H1 (cell line): Measurements from ENCODE around the gene ZNF407. TPM values are rescaled to one million over a fixed set of nuclear protein-coding genes. Genes with fewer than 3 reads are reported as not detected.
A peak's percentile ranks its signal among the peaks of the same experiment; 100 is the strongest.

Experiments used
- CTCF ChIA-PET: fragments of 300-600 bp; sonication (Branson Sonifier 250); formaldehyde crosslinking; loops from one replicate; lab custom pipeline; 2021; ENCODE audit not compliant: partially characterized antibody; lab: Charles Lee
- POLR2A ChIA-PET: fragments of 300-600 bp; sonication (Branson Sonifier 250); formaldehyde crosslinking; loops from one replicate; lab custom pipeline; 2021; ENCODE audit warnings: inconsistent platforms; ENCODE audit not compliant: partially characterized antibody; lab: Charles Lee
- DNase-seq, 2 experiments: peaks; one replicate each; pipeline versions ENCODE4 v3.0.0 to v3.0.0-alpha.2; 2010 to 2022; ENCODE audit warnings: low spot score in 2 of 2, low read depth in 1 of 2, mixed read lengths in 1 of 2
- FAIRE-seq: peaks from 2 replicates; lab custom pipeline; 2011; peaks lifted over from hg19 to GRCh38; lab: Jason Lieb, UNC
- H2AFZ ChIP-seq: 2 replicates; pipeline ENCODE4 v1.8.1; 2012; ENCODE audit warnings: low read length, inconsistent platforms
- H2AK5ac ChIP-seq: 2 replicates; pipeline ENCODE4 v1.6.1; 2013; ENCODE audit warnings: low read depth, low read length
- H2BK120ac ChIP-seq: replicated peaks from 2 replicates; pipeline ENCODE3; 2013; ENCODE audit warnings: low read depth, low read length, inconsistent platforms
- H2BK12ac ChIP-seq: 2 replicates; pipeline ENCODE4 v1.6.1; 2013; ENCODE audit warnings: low read depth, low read length
- H2BK15ac ChIP-seq: 2 replicates; pipeline ENCODE4 v1.6.1; 2013; ENCODE audit warnings: low read length
- H2BK20ac ChIP-seq: 2 replicates; pipeline ENCODE4 v1.6.1; 2013; ENCODE audit warnings: low read length
- H2BK5ac ChIP-seq: 2 replicates; pipeline ENCODE4 v1.6.1; 2013; ENCODE audit warnings: low read depth, low read length
- H3K14ac ChIP-seq: 2 replicates; pipeline ENCODE4 v1.6.1; 2013; ENCODE audit warnings: inconsistent platforms; ENCODE audit not compliant: insufficient read length
- H3K18ac ChIP-seq: 2 replicates; pipeline ENCODE4 v1.6.1; 2013; ENCODE audit warnings: low read length; ENCODE audit errors: extremely low read depth
- H3K23ac ChIP-seq: 2 replicates; pipeline ENCODE4 v1.6.1; 2013; ENCODE audit warnings: inconsistent platforms; ENCODE audit not compliant: insufficient read length
- H3K23me2 ChIP-seq: 2 replicates; pipeline ENCODE4 v1.6.1; 2013; ENCODE audit warnings: low read depth, low read length
- H3K27ac ChIP-seq: 2 replicates; pipeline ENCODE4 v1.6.1; 2011; ENCODE audit warnings: low read depth, low read length, inconsistent platforms
- H3K27me3 ChIP-seq, 4 experiments: replicated peaks in 1 of 4; 1 replicate in 1 of 4; 2 replicates in 3 of 4; pipeline versions ENCODE4 v1.6.1 to v1.8.1; 2011 to 2013; ENCODE audit warnings: low read length in 3 of 4, mild to moderate bottlenecking in 3 of 4, inconsistent platforms in 2 of 4, mixed read lengths in 2 of 4, moderate library complexity in 1 of 4; ENCODE audit not compliant: control insufficient read depth in 3 of 4, insufficient read depth in 3 of 4; ENCODE audit errors: extremely low read depth in 1 of 4
- H3K36me3 ChIP-seq, 4 experiments: 2 replicates each; pipeline versions ENCODE4 v1.6.1 to v1.8.1; 2011 to 2013; ENCODE audit warnings: mild to moderate bottlenecking in 4 of 4, low read length in 3 of 4, moderate library complexity in 2 of 4, control low read depth in 1 of 4, inconsistent platforms in 1 of 4; ENCODE audit not compliant: insufficient read depth in 4 of 4, control insufficient read depth in 2 of 4
- H3K4ac ChIP-seq: replicated peaks from 2 replicates; pipeline ENCODE3; 2013; ENCODE audit warnings: low read length, low read depth, mixed read lengths, inconsistent platforms; ENCODE audit not compliant: insufficient read length
- H3K4me1 ChIP-seq, 4 experiments: replicated peaks in 1 of 4; 1 replicate in 1 of 4; 2 replicates in 3 of 4; pipeline versions ENCODE4 v1.6.1 to v1.8.1; 2011 to 2013; ENCODE audit warnings: low read length in 3 of 4, inconsistent platforms in 2 of 4, mixed read lengths in 1 of 4; ENCODE audit not compliant: insufficient read depth in 4 of 4, control insufficient read depth in 3 of 4
- H3K4me2 ChIP-seq, 2 experiments: 2 replicates each; pipeline versions ENCODE4 v1.6.1 to v1.8.1; 2011 to 2013; ENCODE audit warnings: low read depth in 2 of 2, low read length in 2 of 2, control low read depth in 1 of 2, inconsistent platforms in 1 of 2, mild to moderate bottlenecking in 1 of 2; ENCODE audit not compliant: insufficient read depth in 1 of 2
- H3K4me3 ChIP-seq, 4 experiments: fragments of 200-600, 300-600 bp in 1 of 4; sonication (generic), shearing (Covaris generic), sonication (Bioruptor Twin) in 1 of 4; 2 replicates each; pipeline versions ENCODE4 v1.5.1 to v1.8.1; 2011 to 2016; ENCODE audit warnings: low read length in 4 of 4, low read depth in 3 of 4, control low read depth in 2 of 4, inconsistent platforms in 2 of 4, mild to moderate bottlenecking in 2 of 4, mixed read lengths in 1 of 4, moderate library complexity in 1 of 4; ENCODE audit not compliant: insufficient read depth in 2 of 4; ENCODE audit errors: extremely low read depth in 1 of 4
- H3K56ac ChIP-seq: replicated peaks from 2 replicates; pipeline ENCODE3; 2013; ENCODE audit warnings: low read depth, mild to moderate bottlenecking, mixed read lengths, low read length, inconsistent platforms; ENCODE audit not compliant: insufficient read length
- H3K79me1 ChIP-seq: 2 replicates; pipeline ENCODE4 v1.6.1; 2013; ENCODE audit warnings: low read depth, low read length, control low read depth
- H3K79me2 ChIP-seq, 2 experiments: 2 replicates each; pipeline versions ENCODE4 v1.6.1 to v1.8.1; 2012 to 2013; ENCODE audit warnings: low read length in 2 of 2, mild to moderate bottlenecking in 2 of 2, inconsistent platforms in 1 of 2; ENCODE audit not compliant: insufficient read depth in 2 of 2, control insufficient read depth in 1 of 2
- H3K9ac ChIP-seq, 4 experiments: replicated peaks in 1 of 4; 1 replicate in 1 of 4; 2 replicates in 3 of 4; pipeline versions ENCODE4 v1.6.1 to v1.8.1; 2011 to 2013; ENCODE audit warnings: low read depth in 3 of 4, low read length in 3 of 4, control low read depth in 2 of 4, mild to moderate bottlenecking in 2 of 4, moderate library complexity in 2 of 4, inconsistent platforms in 1 of 4; ENCODE audit errors: extremely low read depth in 1 of 4
- H3K9me3 ChIP-seq, 2 experiments: 2 replicates each; pipeline versions ENCODE4 v1.6.1 to v1.8.1; 2012 to 2013; ENCODE audit warnings: mild to moderate bottlenecking in 2 of 2, moderate library complexity in 2 of 2, control low read depth in 1 of 2, inconsistent platforms in 1 of 2, low read depth in 1 of 2, low read length in 1 of 2, mixed read lengths in 1 of 2; ENCODE audit not compliant: insufficient read depth in 2 of 2
- H4K20me1 ChIP-seq, 2 experiments: replicated peaks in 1 of 2; 2 replicates each; pipeline versions ENCODE3 to v1.8.1; 2011 to 2013; ENCODE audit warnings: inconsistent platforms in 2 of 2, low read length in 2 of 2, mild to moderate bottlenecking in 1 of 2; ENCODE audit not compliant: insufficient read depth in 2 of 2, control insufficient read depth in 1 of 2
- H4K5ac ChIP-seq: 2 replicates; pipeline ENCODE4 v1.6.1; 2013; ENCODE audit warnings: low read length, low read depth, mixed read lengths, inconsistent platforms; ENCODE audit not compliant: insufficient read length
- H4K8ac ChIP-seq: 2 replicates; pipeline ENCODE4 v1.8.0; 2013; ENCODE audit warnings: mild to moderate bottlenecking, moderate library complexity, low read length, inconsistent platforms; ENCODE audit not compliant: insufficient read depth; ENCODE audit errors: extremely low read depth
- H4K91ac ChIP-seq: replicated peaks from 2 replicates; pipeline ENCODE3; 2013; ENCODE audit warnings: low read length, mixed read lengths, inconsistent platforms; ENCODE audit not compliant: insufficient read length
- ASH2L ChIP-seq: fragments of 200-600, 300-600 bp; sonication (generic); IDR thresholded peaks from one replicate; pipeline ENCODE4 v1.7.1; 2017; ENCODE audit warnings: low read length
- CHD1 ChIP-seq: IDR thresholded peaks from 2 replicates; pipeline ENCODE4 v1.6.1; 2012; ENCODE audit warnings: low read depth, low read length, improper control_type of control experiment
- CREB1 ChIP-seq: IDR thresholded peaks from 2 replicates; pipeline ENCODE4 v1.6.1; 2012; ENCODE audit warnings: inconsistent platforms
- EZH2 ChIP-seq: fragments of 200-600 bp; sonication (generic); IDR thresholded peaks from 2 replicates; pipeline ENCODE4 v1.7.1; 2012; ENCODE audit warnings: low read depth, mild to moderate bottlenecking, moderate library complexity, low read length, inconsistent platforms; ENCODE audit not compliant: severe bottlenecking
- GABPA ChIP-seq: IDR thresholded peaks from 2 replicates; pipeline ENCODE4 v1.6.1; 2011; ENCODE audit warnings: mild to moderate bottlenecking, low read length, moderate library complexity, borderline replicate concordance; ENCODE audit not compliant: insufficient read depth
- HDAC2 ChIP-seq, 2 experiments: fragments of 300-600 bp in 1 of 2; sonication (generic) in 1 of 2; IDR thresholded peaks; 2 replicates each; pipeline ENCODE4 v1.6.1; 2011 to 2012; ENCODE audit warnings: low read depth in 2 of 2, low read length in 2 of 2, mild to moderate bottlenecking in 2 of 2, moderate library complexity in 2 of 2, borderline replicate concordance in 1 of 2, inconsistent platforms in 1 of 2
- KDM4A ChIP-seq: IDR thresholded peaks from one replicate; pipeline ENCODE4 v1.7.1; 2012; ENCODE audit warnings: low read depth, mild to moderate bottlenecking, moderate library complexity, low read length, inconsistent platforms; ENCODE audit not compliant: severe bottlenecking
- NRF1 ChIP-seq: IDR thresholded peaks from 2 replicates; pipeline ENCODE4 v1.6.1; 2011; ENCODE audit warnings: mild to moderate bottlenecking, low read depth, low read length, improper control_type of control experiment
- POLR2A ChIP-seq, 2 experiments: IDR thresholded peaks; 1 replicate in 1 of 2; 2 replicates in 1 of 2; pipeline ENCODE4 v1.6.1; 2011; ENCODE audit warnings: low read depth in 2 of 2, low read length in 2 of 2, mild to moderate bottlenecking in 2 of 2; ENCODE audit errors: control extremely low read depth in 1 of 2
- POLR2AphosphoS5 ChIP-seq: IDR thresholded peaks from 2 replicates; pipeline ENCODE4 v1.6.1; 2011; ENCODE audit warnings: low read depth, low read length
- RFX5 ChIP-seq: IDR thresholded peaks from 2 replicates; pipeline ENCODE4 v1.6.1; 2011; ENCODE audit warnings: low read depth, low read length, improper control_type of control experiment, borderline replicate concordance
- RNF2 ChIP-seq: fragments of 200-900, 300-1000 bp; sonication (generic); IDR thresholded peaks from 2 replicates; pipeline ENCODE4 v1.7.1; 2016; ENCODE audit warnings: borderline replicate concordance, low read depth, mild to moderate bottlenecking, antibody characterized with exemption, low read length; ENCODE audit not compliant: poor library complexity, severe bottlenecking; ENCODE audit errors: missing control alignments
- SRF ChIP-seq: IDR thresholded peaks from 2 replicates; pipeline ENCODE4 v1.6.1; 2011; ENCODE audit warnings: mild to moderate bottlenecking, low read depth, low read length, moderate library complexity
- SUZ12 ChIP-seq: fragments of 200-600 bp; sonication (generic); IDR thresholded peaks from 2 replicates; pipeline ENCODE4 v1.6.1; 2012; ENCODE audit warnings: mild to moderate bottlenecking, inconsistent platforms, low read length, moderate library complexity, mixed read lengths
- TBP ChIP-seq: IDR thresholded peaks from 2 replicates; pipeline ENCODE4 v1.6.1; 2011; ENCODE audit warnings: low read depth, low read length, improper control_type of control experiment
- YY1 ChIP-seq: IDR thresholded peaks from 2 replicates; pipeline ENCODE4 v1.6.1; 2011; ENCODE audit warnings: low read depth, mild to moderate bottlenecking, low read length
- WGBS, 2 experiments: shearing (Covaris generic) in 1 of 2; methylation state at CpG; one replicate each; pipeline versions ENCODE4 v1.1.6 to v1.1.7; 2013 to 2015; ENCODE audit warnings: low lambda C conversion rate in 2 of 2, mixed read lengths in 2 of 2, inconsistent platforms in 1 of 2, low coverage in 1 of 2, missing lambda C conversion rate in 1 of 2; ENCODE audit not compliant: insufficient replicate concordance in 2 of 2, insufficient coverage in 1 of 2, insufficient read length in 1 of 2; ENCODE audit errors: extremely low coverage in 1 of 2, missing lambda C conversion rate in 1 of 2; 5-methylcytosine and 5-hydroxymethylcytosine counted together
- polyA plus RNA-seq, 7 experiments: library from polyadenylated mRNA; depleted of rRNA in 3 of 7; stranded (reverse) in 5 of 7; unstranded in 2 of 7; fragments of >200 nt in 5 of 7; fragments of 200-250 nt in 2 of 7; gene quantifications; 1 replicate in 5 of 7; 2 replicates in 1 of 7; 4 replicates in 1 of 7; pipeline versions ENCODE4 v1.2.1 to v1.2.3, GENCODE V29; 2011 to 2013; ENCODE audit warnings: missing spikeins in 2 of 7, mixed read lengths in 2 of 7
- total RNA-seq: library from RNA; stranded (reverse); fragmentation: NEBNext Ultra II Directional; extraction: Animal tissue kit (Norgen Biotek cat#: 25700); gene quantifications from 2 replicates; pipeline ENCODE4 v1.2.1, GENCODE V29; 2021

The ZNF407 gene
- total and polyA plus RNA-seq, 2 of the 8 experiments (the other 6 are each of a cell fraction or from before 2014, with no cell fraction given), result 1.5 to 6.8 TPM

GRCh38 chr18:74870950-74871349, 273.3 kb downstream of the ZNF407 start:
- CTCF ChIA-PET, result no interaction called here
- H4K5ac ChIP-seq, result no peak overlapping the region
- H2BK120ac ChIP-seq, result no peak overlapping the region
- no peaks in the 10 kb centered on the region for H3K9me3 ChIP-seq
- H3K4ac ChIP-seq, result no peak overlapping the region
- H3K23ac ChIP-seq, result no peak overlapping the region
- no peak overlapping the region for H3K9ac ChIP-seq
- H3K18ac ChIP-seq, result no peak overlapping the region
- no peak overlapping the region for H2AFZ ChIP-seq
- no peak overlapping the region for H3K4me3 ChIP-seq
- WGBS, 2 experiments, result 93% methylated on average over 5 of the region's 5 CpGs; no CpG with 5 or more reads in 1 of the 2 experiments
- H2AK5ac ChIP-seq, result no peak overlapping the region
- no peak overlapping the region for H3K4me2 ChIP-seq
- FAIRE-seq, result peak; percentile 28
- H3K14ac ChIP-seq, result no peak overlapping the region
- H4K8ac ChIP-seq, result no peak overlapping the region
- H2BK12ac ChIP-seq, result no peak overlapping the region
- H3K27ac ChIP-seq, result no peak overlapping the region
- H3K36me3 ChIP-seq, result no peaks in the 10 kb centered on the region
- H3K4me1 ChIP-seq, result peaks cover 3 to 7% (median 4%) of the 10 kb centered on the region in 4 experiments; a peak in 4 of 7 replicates
- H3K79me2 ChIP-seq, result no peaks in the 10 kb centered on the region
- no peak for DNase-seq
- no peak overlapping the region for H4K91ac ChIP-seq
- no peak overlapping the region for H2BK20ac ChIP-seq
- no peaks in the 10 kb centered on the region for H3K23me2 ChIP-seq
- no peaks in the 10 kb centered on the region for H3K27me3 ChIP-seq
- H3K56ac ChIP-seq, result no peak overlapping the region
- H2BK15ac ChIP-seq, result no peak overlapping the region
- H3K79me1 ChIP-seq, result no peaks in the 10 kb centered on the region
- no peak overlapping the region for H2BK5ac ChIP-seq
- POLR2A ChIA-PET, result no interaction called here
- no peaks in the 10 kb centered on the region for H4K20me1 ChIP-seq
- TF ChIP-seq ASH2L (no peak), YY1 (no peak), NRF1 (no peak), CHD1 (no peak), GABPA (no peak), TBP (no peak), EZH2 (no peak), SUZ12 (no peak), POLR2AphosphoS5 (no peak), RFX5 (no peak), HDAC2 (IDR thresholded peaks at IDR 0.05; ENCODE audit: borderline replicate concordance in 1 of 2, low read depth in 2 of 2, low read length in 2 of 2) (no peak), RNF2 (no peak), CREB1 (no peak), SRF (no peak), POLR2A (IDR thresholded peaks at IDR 0.05; ENCODE audit: control extremely low read depth in 1 of 2, low read depth in 2 of 2, low read length in 2 of 2) (no peak), KDM4A (no peak)
